Erythroblast (primary cell): ENCODE measurements around the gene TMPRSS7.

Experiments
- GATA1 ChIP-seq: IDR thresholded peaks from 2 replicates; pipeline ENCODE4 v1.6.1; 2011; ENCODE audit warnings: low read depth, mild to moderate bottlenecking, control low read depth, low read length, moderate library complexity
- POLR2A ChIP-seq: IDR thresholded peaks from 2 replicates; pipeline ENCODE4 v1.6.1; 2011; ENCODE audit warnings: mild to moderate bottlenecking, low read length

GRCh38 chr3:112119962-112120836 lies 85.7 kb downstream of the TMPRSS7 start:
- TF ChIP-seq POLR2A (no peak), GATA1 (no peak)
